HepG2 (cell line): ENCODE measurements around the gene EHBP1. TPM values are rescaled to one million over a fixed set of nuclear protein-coding genes. Genes with fewer than 3 reads are reported as not detected.
A peak's percentile ranks its signal among the peaks of the same experiment; 100 is the strongest.

Experiments used
- CTCF ChIP-seq: sonication (generic); formaldehyde crosslinking; IDR thresholded peaks from 2 replicates; pipeline ENCODE4 v1.5.0; 2020; ENCODE audit warnings: mild to moderate bottlenecking, missing genetic modification reagents, moderate library complexity
- ERF ChIP-seq: IDR thresholded peaks from 2 replicates; pipeline ENCODE4 v1.6.1; 2018; ENCODE audit warnings: missing biosample characterization, missing genetic modification reagents
- ESRRA ChIP-seq: sonication (generic); formaldehyde crosslinking; IDR thresholded peaks from 2 replicates; pipeline ENCODE4 v1.5.1; 2020; ENCODE audit warnings: mild to moderate bottlenecking, low read depth, missing genetic modification reagents
- MIER2 ChIP-seq: IDR thresholded peaks from 2 replicates; pipeline ENCODE4 v1.6.1; 2016; ENCODE audit warnings: missing biosample characterization, missing genetic modification reagents
- MIXL1 ChIP-seq: IDR thresholded peaks from 2 replicates; pipeline ENCODE4 v1.6.1; 2016
- NFATC3 ChIP-seq: sonication (generic); formaldehyde crosslinking; IDR thresholded peaks from 2 replicates; pipeline ENCODE4 v1.5.1; 2020; ENCODE audit warnings: mild to moderate bottlenecking, missing genetic modification reagents
- SAP130 ChIP-seq: IDR thresholded peaks from 2 replicates; pipeline ENCODE4 v1.6.1; 2016; ENCODE audit warnings: low read depth
- YEATS2 ChIP-seq: sonication (generic); formaldehyde crosslinking; IDR thresholded peaks from 2 replicates; pipeline ENCODE4 v1.4.0; 2020; ENCODE audit warnings: missing genetic modification reagents, borderline replicate concordance
- ZNF12 ChIP-seq: sonication (generic); formaldehyde crosslinking; IDR thresholded peaks from 2 replicates; pipeline ENCODE4 v1.5.0; 2020; ENCODE audit warnings: missing genetic modification reagents
- ZZZ3 ChIP-seq: sonication (generic); formaldehyde crosslinking; IDR thresholded peaks from 2 replicates; pipeline ENCODE4 v1.4.0; 2020; ENCODE audit warnings: missing genetic modification reagents, mild to moderate bottlenecking, borderline replicate concordance
- polyA plus RNA-seq, 8 experiments: library from polyadenylated mRNA; depleted of rRNA in 3 of 8; stranded (reverse) in 7 of 8; unstranded in 1 of 8; fragments of >200 nt; fragmentation: Illumina TruSeq in 4 of 8; extraction: Trizol in 4 of 8; gene quantifications; 2 replicates each; pipeline versions ENCODE4 v1.2.1 to v1.2.3, GENCODE V29; 2011 to 2016; ENCODE audit warnings: low read depth in 4 of 8, missing spikeins in 1 of 8, mixed read lengths in 1 of 8; ENCODE audit not compliant: insufficient read depth in 1 of 8
- total RNA-seq, 5 experiments: library from RNA; depleted of rRNA; stranded (reverse); fragments of >200 nt; fragmentation: Illumina TruSeq; extraction: Trizol; gene quantifications; 2 replicates each; pipeline ENCODE4 v1.2.3, GENCODE V29; 2016; ENCODE audit warnings: low read depth in 1 of 5
- TF ChIP-seq, protein P1 (sequence below): sonication (generic); formaldehyde crosslinking; IDR thresholded peaks from 2 replicates; pipeline ENCODE4 v1.4.0; 2020; ENCODE audit warnings: missing genetic modification reagents, borderline replicate concordance
- TF ChIP-seq, protein P2 (sequence below): IDR thresholded peaks from 2 replicates; pipeline ENCODE4 v1.6.1; 2018; ENCODE audit warnings: missing genetic modification reagents, mild to moderate bottlenecking, missing compliant biosample characterization
- TF ChIP-seq, protein P3 (sequence below): sonication (generic); formaldehyde crosslinking; IDR thresholded peaks from 2 replicates; pipeline ENCODE4 v1.4.0; 2020; ENCODE audit warnings: missing genetic modification reagents
- TF ChIP-seq, protein P4 (sequence below): sonication (generic); formaldehyde crosslinking; IDR thresholded peaks from 2 replicates; pipeline ENCODE4 v1.8.0; 2022; ENCODE audit warnings: mild to moderate bottlenecking, missing genetic modification reagents, moderate library complexity
- TF ChIP-seq, protein P5 (sequence below): sonication (generic); formaldehyde crosslinking; IDR thresholded peaks from 2 replicates; pipeline ENCODE4 v1.5.0; 2020; ENCODE audit warnings: mild to moderate bottlenecking, missing genetic modification reagents
- TF ChIP-seq, protein P6 (sequence below): sonication (generic); formaldehyde crosslinking; IDR thresholded peaks from 2 replicates; pipeline ENCODE4 v1.5.1; 2020; ENCODE audit warnings: mild to moderate bottlenecking, missing genetic modification reagents, borderline replicate concordance

Gene EHBP1
- total and polyA plus RNA-seq, 2 of the 13 experiments (the other 11 are each of a cell fraction or from before 2014, with no cell fraction given), result 93.5 to 146 TPM

- TF ChIP-seq, protein P1, sequence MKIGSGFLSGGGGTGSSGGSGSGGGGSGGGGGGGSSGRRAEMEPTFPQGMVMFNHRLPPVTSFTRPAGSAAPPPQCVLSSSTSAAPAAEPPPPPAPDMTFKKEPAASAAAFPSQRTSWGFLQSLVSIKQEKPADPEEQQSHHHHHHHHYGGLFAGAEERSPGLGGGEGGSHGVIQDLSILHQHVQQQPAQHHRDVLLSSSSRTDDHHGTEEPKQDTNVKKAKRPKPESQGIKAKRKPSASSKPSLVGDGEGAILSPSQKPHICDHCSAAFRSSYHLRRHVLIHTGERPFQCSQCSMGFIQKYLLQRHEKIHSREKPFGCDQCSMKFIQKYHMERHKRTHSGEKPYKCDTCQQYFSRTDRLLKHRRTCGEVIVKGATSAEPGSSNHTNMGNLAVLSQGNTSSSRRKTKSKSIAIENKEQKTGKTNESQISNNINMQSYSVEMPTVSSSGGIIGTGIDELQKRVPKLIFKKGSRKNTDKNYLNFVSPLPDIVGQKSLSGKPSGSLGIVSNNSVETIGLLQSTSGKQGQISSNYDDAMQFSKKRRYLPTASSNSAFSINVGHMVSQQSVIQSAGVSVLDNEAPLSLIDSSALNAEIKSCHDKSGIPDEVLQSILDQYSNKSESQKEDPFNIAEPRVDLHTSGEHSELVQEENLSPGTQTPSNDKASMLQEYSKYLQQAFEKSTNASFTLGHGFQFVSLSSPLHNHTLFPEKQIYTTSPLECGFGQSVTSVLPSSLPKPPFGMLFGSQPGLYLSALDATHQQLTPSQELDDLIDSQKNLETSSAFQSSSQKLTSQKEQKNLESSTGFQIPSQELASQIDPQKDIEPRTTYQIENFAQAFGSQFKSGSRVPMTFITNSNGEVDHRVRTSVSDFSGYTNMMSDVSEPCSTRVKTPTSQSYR (CRISPR knock-in tag), result no peak
- TF ChIP-seq ZNF12 (CRISPR knock-in tag) (peak; percentile 98), SAP130 (CRISPR knock-in tag) (0 out of 2 replicates have a peak, but pooled peaks have one; percentile 16), CTCF (peak; percentile 83), YEATS2 (CRISPR knock-in tag) (no peak), NFATC3 (no peak), ERF (CRISPR knock-in tag) (0 out of 2 replicates have a peak, but pooled peaks have one; percentile 28), ESRRA (CRISPR knock-in tag) (peak; percentile 63; the same call in 1 of the 2 replicates), MIER2 (CRISPR knock-in tag) (0 out of 2 replicates have a peak, but pooled peaks have one; percentile 44), ZZZ3 (CRISPR knock-in tag) (no peak), MIXL1 (CRISPR knock-in tag) (peak; percentile 47; the same call in 1 of the 2 replicates)
- TF ChIP-seq, protein P2, sequence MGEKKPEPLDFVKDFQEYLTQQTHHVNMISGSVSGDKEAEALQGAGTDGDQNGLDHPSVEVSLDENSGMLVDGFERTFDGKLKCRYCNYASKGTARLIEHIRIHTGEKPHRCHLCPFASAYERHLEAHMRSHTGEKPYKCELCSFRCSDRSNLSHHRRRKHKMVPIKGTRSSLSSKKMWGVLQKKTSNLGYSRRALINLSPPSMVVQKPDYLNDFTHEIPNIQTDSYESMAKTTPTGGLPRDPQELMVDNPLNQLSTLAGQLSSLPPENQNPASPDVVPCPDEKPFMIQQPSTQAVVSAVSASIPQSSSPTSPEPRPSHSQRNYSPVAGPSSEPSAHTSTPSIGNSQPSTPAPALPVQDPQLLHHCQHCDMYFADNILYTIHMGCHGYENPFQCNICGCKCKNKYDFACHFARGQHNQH (CRISPR knock-in tag), result 0 out of 2 replicates have a peak, but pooled peaks have one; percentile 45
- TF ChIP-seq, protein P3, sequence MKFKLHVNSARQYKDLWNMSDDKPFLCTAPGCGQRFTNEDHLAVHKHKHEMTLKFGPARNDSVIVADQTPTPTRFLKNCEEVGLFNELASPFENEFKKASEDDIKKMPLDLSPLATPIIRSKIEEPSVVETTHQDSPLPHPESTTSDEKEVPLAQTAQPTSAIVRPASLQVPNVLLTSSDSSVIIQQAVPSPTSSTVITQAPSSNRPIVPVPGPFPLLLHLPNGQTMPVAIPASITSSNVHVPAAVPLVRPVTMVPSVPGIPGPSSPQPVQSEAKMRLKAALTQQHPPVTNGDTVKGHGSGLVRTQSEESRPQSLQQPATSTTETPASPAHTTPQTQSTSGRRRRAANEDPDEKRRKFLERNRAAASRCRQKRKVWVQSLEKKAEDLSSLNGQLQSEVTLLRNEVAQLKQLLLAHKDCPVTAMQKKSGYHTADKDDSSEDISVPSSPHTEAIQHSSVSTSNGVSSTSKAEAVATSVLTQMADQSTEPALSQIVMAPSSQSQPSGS (CRISPR knock-in tag), result 0 out of 2 replicates have a peak, but pooled peaks have one; percentile 22
- TF ChIP-seq, protein P4, sequence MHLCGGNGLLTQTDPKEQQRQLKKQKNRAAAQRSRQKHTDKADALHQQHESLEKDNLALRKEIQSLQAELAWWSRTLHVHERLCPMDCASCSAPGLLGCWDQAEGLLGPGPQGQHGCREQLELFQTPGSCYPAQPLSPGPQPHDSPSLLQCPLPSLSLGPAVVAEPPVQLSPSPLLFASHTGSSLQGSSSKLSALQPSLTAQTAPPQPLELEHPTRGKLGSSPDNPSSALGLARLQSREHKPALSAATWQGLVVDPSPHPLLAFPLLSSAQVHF (CRISPR knock-in tag), result no peak
- TF ChIP-seq, protein P5, sequence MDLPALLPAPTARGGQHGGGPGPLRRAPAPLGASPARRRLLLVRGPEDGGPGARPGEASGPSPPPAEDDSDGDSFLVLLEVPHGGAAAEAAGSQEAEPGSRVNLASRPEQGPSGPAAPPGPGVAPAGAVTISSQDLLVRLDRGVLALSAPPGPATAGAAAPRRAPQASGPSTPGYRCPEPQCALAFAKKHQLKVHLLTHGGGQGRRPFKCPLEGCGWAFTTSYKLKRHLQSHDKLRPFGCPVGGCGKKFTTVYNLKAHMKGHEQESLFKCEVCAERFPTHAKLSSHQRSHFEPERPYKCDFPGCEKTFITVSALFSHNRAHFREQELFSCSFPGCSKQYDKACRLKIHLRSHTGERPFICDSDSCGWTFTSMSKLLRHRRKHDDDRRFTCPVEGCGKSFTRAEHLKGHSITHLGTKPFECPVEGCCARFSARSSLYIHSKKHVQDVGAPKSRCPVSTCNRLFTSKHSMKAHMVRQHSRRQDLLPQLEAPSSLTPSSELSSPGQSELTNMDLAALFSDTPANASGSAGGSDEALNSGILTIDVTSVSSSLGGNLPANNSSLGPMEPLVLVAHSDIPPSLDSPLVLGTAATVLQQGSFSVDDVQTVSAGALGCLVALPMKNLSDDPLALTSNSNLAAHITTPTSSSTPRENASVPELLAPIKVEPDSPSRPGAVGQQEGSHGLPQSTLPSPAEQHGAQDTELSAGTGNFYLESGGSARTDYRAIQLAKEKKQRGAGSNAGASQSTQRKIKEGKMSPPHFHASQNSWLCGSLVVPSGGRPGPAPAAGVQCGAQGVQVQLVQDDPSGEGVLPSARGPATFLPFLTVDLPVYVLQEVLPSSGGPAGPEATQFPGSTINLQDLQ (CRISPR knock-in tag), result no peak
- TF ChIP-seq, protein P6, sequence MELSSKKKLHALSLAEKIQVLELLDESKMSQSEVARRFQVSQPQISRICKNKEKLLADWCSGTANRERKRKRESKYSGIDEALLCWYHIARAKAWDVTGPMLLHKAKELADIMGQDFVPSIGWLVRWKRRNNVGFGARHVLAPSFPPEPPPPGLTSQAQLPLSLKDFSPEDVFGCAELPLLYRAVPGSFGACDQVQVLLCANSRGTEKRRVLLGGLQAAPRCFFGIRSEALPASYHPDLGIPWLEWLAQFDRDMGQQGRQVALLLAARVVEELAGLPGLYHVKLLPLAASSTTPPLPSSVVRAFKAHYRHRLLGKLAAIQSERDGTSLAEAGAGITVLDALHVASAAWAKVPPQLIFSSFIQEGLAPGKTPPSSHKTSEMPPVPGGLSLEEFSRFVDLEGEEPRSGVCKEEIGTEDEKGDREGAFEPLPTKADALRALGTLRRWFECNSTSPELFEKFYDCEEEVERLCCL, result no peak
These were observed 373.5 kb downstream of the EHBP1 start (continued) for GRCh38 chr2:63078852-63079606.
